HG03354 (cell line): Measurements from ENCODE around the gene CENPO.
A peak's percentile ranks its signal among the peaks of the same experiment; 100 is the strongest.

Experiments used
- ATAC-seq: cut with Tn5 transposase; IDR thresholded peaks from one replicate; pipeline ENCODE4 v1.9.1; 2021; ENCODE audit warnings: mild to moderate bottlenecking; ENCODE audit not compliant: unreplicated experiment, poor library complexity, severe bottlenecking

Gene CENPO, protein sequence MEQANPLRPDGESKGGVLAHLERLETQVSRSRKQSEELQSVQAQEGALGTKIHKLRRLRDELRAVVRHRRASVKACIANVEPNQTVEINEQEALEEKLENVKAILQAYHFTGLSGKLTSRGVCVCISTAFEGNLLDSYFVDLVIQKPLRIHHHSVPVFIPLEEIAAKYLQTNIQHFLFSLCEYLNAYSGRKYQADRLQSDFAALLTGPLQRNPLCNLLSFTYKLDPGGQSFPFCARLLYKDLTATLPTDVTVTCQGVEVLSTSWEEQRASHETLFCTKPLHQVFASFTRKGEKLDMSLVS

GRCh38 chr2:24792874-24793760 is at the start of gene CENPO, which contains the start of gene PTRHD1:
Gene CENPO, plus strand, starts transcription at chr2:24793425. Its CDS starts 495 bp downstream, at chr2:24793920.
Gene PTRHD1, minus strand, starts transcription at chr2:24793391. Its CDS starts 14 bp downstream, at chr2:24793377.
- peak; percentile 95 for ATAC-seq

DNA sequence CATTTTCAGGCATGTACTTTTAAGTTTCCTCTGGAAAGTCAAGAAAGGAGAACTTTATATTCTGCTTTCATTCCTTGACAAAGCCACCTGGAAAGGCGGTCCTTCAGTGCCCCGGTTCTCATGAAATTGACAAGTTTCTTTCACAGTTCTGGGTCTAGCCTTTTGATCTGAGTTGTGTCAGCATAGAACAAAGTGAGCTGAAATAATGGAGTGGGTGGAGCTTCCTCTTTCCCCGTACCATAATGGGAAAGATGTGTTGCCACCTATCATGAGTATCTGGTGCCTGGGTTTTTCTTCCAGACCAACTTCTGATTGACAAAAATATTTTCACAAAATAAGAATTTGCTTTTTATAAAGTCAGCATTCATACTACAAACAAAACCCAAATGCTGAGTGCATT is 49.3 kb upstream of the CENPO start:
- ATAC-seq: no peak

DNA sequence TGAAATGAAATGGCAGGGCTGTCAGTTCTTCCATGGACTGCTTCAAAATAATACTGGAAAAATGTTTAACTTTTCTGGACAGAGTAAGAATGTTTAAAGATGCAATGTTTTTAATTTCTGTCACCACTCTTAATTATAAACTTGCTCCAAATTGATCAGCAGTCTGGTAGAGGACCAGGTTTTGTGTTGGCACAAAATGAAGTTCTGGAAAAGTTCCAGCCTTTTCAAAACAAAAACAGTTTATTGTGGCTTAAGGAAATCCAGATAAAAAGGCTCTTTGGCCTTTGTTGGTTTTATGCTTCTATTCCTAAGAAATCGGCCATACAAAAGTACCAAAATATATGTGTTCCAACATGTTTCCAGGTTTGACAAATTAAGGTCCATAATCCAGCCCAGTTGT is 48.9 kb upstream of the CENPO start:
- no peak for ATAC-seq

GRCh38 chr2:24745825-24746224 is 47.4 kb upstream of the CENPO start:
- no peak for ATAC-seq

DNA sequence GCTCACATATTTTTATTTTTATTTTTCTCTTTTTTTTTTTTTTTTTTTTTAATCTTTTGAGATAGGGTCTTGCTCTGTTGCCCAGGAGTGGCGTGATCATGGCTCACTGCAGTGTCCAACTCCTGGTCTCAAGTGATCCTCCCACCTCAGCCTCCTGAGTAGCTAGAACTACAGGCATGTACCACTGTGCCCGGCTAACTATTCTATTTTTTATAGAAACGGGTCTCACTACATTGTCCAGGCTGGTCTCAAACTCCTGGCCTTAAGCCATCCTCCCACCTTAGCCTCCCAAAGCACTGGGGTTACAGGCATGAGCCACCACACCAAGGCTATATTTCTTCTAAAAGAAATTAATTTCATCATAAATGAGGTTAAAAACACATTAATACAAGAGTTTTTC is 45.9 kb upstream of the CENPO start:
- no peak for ATAC-seq

DNA sequence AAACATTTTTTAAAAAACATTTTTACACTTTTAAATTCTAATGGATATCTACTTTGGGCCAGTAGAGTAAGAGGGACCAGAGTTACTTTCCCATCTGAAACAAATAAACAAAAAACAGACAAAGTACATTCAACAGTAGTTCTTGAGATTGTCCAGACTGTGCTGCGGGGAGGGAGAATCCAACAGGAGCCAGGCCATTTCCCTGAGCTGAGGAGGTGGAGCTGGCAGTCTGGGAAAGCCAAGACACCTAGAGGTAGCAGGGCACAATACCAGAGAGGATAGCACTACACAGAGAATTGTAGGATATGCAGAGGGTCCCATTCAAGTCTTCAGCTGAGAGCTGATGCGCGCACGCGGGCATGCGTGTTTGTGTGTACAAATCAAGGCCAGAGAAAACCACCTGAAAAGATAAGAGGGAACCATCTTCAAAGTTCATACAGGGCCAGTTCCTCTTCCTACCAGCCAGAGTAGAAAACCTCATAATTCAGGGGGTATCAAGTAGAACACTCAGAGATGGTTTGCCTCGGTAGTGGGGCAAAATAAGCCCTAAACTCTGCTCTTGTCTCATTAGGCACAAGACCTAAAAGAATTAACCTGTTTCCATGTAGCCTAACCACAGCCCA is 44.0 kb upstream of the CENPO start:
- ATAC-seq: no peak

DNA sequence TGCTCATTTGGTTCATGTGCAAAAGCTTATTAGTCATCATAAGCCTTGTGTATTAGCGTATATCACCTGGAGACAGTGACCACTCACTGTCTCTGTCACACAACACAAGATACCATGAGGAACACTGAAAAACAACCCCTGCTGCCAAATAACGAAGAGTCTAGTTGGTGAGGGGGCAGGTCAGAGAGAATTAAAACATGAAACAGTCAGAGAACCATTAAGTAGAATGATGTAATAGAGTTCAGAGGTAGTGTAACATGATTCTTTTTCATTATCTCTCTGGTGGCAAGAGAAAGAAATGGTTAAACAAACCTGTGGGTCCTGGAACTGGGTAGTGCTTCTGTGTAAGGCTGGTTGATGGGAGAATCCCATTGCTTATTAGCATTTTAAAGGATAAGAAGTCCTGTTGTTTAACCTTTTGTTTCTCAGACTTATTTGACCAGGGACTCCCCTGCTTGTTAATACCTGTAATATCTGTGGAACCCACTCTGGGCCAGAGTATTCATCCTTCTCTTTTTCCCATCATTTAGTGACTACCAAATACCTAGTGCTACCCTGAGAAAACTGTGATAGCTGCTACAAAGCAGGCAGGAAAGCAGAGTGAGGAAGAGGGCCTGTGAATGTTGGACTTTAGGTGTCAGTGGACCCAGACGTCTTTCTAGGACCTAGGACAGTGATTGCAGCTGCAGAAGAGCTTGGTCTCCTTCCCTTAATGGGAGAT is 38.1 kb upstream of the CENPO start:
- no peak for ATAC-seq

- ATAC-seq: no peak
Observed at GRCh38 chr2:24756789-24757188, 36.4 kb upstream of the CENPO start.

DNA sequence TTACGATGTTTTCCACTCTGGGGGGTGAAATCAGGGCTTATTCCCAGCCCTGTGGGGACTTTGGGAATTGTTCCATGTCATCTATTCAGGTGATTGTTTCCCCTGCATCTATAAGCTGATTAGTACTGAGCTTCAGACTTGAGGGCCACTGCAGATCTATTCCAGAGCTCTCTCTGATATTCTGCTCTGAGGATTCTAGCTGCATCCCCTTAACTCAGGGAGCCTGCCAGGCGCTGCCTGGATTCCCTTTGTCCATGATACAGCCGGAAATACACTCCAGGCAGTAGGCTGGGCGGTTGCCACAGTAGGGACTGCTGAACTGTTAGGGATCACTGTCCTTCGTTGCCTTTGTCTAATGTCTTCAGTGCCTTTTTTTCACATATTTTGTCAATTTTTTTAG is 31.4 kb upstream of the CENPO start:
- no peak for ATAC-seq

DNA sequence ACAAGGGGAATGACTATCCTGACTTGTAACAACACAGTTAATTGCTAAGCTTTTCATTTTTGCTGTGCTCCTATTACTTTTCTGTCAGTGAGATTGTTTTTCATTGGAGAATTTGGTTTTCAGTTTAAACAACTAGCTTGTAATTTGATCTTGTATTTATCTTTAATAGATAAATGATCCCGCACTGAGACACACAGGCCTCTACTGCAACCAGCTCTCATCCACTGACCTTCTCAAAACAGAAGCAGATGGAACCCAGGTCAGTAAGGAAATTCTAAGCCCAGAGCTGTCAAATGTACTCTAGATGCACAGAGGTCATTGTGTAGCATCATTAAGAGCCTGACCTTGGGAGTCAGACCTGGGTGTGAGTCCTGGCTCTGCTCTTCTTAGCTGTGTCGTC is 30.7 kb upstream of the CENPO start:
- no peak for ATAC-seq

GRCh38 chr2:24763843-24764242 is 29.4 kb upstream of the CENPO start:
- no peak for ATAC-seq

DNA sequence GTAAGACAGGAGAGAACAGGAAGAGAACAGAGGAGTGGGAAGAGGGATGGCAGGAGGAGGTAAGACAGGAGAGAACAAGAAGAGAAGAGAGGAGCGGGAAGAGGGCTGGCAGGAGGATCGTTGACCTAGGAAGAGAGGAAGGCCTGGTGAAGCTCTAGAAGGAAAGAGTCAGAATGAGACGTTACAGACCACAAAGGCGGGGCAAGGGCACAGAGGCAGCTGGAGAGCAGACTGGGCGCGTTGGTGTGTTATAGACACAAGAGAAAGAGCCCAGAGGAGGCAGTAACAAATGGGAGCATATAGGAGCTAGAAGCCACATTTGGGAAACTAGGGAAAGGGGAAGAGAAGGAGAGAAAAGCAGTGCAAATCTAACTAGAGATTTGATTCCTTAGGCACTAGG is 26.6 kb upstream of the CENPO start:
- ATAC-seq: no peak

- no peak for ATAC-seq
Observed at GRCh38 chr2:24768013-24768412, 25.2 kb upstream of the CENPO start.

DNA sequence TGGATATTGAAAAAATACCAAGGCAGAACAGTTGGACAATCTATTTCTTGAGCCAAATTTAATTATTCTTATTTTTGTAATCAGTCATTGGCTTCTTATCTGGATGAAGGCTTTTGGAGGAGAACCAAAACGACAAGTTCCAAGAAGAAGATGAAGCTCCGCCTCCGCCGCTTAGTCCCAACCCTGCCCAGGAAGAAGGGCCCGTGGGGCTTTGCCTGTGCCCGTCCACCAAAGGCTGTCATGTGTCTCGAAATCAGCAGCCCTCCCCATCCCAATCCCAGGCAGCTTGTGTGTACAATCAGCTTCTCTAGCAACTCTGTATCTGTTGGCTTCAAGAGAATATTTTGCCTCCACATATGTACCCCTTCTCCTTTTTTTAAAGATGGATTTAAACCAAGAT is 24.6 kb upstream of the CENPO start:
- no peak for ATAC-seq

DNA sequence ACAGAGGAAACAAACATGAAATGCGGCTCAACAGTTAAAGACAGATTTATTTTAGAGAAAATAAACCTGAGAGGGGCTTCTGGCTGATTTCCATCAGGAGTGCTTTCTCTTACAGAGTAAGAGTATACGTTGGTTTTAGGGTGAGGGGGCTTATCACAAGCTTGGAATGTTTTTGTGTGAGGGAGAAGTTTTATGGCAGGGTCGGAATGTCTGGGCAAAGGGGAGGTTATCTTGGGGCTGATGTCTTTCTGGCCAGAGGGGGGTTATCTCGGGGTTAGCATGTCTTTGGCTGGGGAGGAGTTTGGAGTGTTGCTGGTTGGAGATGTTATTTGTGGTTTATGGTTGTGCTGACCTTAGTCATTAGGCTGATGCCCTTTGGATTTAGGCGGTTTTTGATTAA is 22.2 kb upstream of the CENPO start:
- ATAC-seq: no peak

- no peak for ATAC-seq
Observed at GRCh38 chr2:24771764-24772586, 21.2 kb upstream of the CENPO start.

DNA sequence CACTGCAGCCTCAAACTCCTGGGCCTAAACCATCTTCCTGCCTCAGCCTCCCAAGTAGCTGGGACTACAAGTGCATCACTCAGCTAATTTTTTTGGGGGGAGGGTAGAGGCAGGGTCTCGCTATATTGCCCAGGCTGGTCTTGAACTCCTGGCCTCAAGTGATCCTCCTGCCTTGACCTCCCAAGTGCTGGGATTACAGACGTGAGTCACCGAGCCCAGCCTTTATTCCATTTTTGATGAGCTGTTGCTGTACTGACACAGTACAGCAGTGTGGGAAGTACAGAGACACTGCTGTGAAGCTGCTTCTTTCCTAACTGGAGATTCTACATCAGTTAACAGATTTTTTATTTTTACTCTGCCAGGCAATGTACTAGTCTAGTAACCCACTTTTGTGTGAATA is 18.9 kb upstream of the CENPO start:
- ATAC-seq: no peak

DNA sequence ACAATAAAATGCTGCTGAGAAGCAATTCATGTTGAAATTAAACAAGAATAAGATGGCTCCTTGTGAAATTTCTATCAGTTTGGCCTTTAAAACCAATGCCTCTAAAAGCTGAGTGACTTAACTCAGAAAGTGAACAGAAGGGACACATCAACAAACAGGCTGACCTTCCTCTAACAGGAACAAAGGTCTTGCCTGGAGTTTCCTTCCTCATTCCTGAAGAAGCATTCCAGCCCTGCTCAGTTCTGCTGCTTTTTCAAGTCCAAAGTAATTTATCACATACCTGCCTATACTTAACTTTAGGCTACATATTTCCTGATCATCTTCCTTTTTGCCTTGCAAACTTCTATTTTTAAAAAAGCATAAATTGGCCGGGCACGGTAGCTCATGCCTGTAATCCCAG is 14.1 kb upstream of the CENPO start:
- no peak for ATAC-seq

GRCh38 chr2:24783641-24784040 is 9.6 kb upstream of the CENPO start:
- ATAC-seq: no peak
